Panc1 (cell line): ENCODE measurements around the gene LRRIQ1. TPM values are rescaled to one million over a fixed set of nuclear protein-coding genes. Genes with fewer than 3 reads are reported as not detected.

Source experiments
- ATAC-seq: fragments of 200-7000 bp; cut with Tn5 transposase; 2 replicates; pipeline ENCODE4 v1.9.1; 2020; ENCODE audit warnings: mild to moderate bottlenecking, moderate library complexity
- BruUV-seq: library from RNA; stranded (reverse); fragments of 400-500 nt; replicated peaks from 2 replicates; lab custom pipeline; 2021; lab: Mats Ljungman, UMichigan
- CTCF ChIA-PET: fragments of 300-600 bp; sonication (Branson Sonifier 250); formaldehyde crosslinking; loops from one replicate; lab custom pipeline; 2022; ENCODE audit warnings: antibody characterized with exemption; lab: Charles Lee
- POLR2A ChIA-PET: fragments of 300-600 bp; sonication (Branson Sonifier 250); formaldehyde crosslinking; loops from one replicate; lab custom pipeline; 2022; ENCODE audit warnings: antibody characterized with exemption; lab: Charles Lee
- DNase-seq: peaks from one replicate; pipeline ENCODE4 v3.0.0-alpha.2; 2010; ENCODE audit warnings: low read depth, low spot score
- H3K27ac ChIP-seq: 2 replicates; pipeline ENCODE4 v1.5.1; 2011; ENCODE audit warnings: mild to moderate bottlenecking, low read length, inconsistent platforms
- H3K27me3 ChIP-seq: fragments of 200-500 bp; sonication (Bioruptor generic); 2 replicates; pipeline ENCODE4 v1.6.0; 2014; ENCODE audit warnings: low read length, inconsistent platforms; ENCODE audit not compliant: control insufficient read depth, insufficient read depth
- H3K36me3 ChIP-seq: fragments of 200-500 bp; sonication (Bioruptor generic); 2 replicates; pipeline ENCODE4 v1.5.1; 2014; ENCODE audit warnings: inconsistent platforms, mild to moderate bottlenecking, low read length, moderate library complexity; ENCODE audit not compliant: control insufficient read depth, insufficient read depth
- H3K4me1 ChIP-seq: 2 replicates; pipeline ENCODE4 v1.5.1; 2011; ENCODE audit warnings: inconsistent platforms, mild to moderate bottlenecking, low read length, moderate library complexity; ENCODE audit not compliant: control insufficient read depth, insufficient read depth
- H3K4me3 ChIP-seq, 2 experiments: 2 replicates each; pipeline ENCODE4 v1.5.1; 2011 to 2012; ENCODE audit warnings: low read depth in 2 of 2, low read length in 2 of 2, mild to moderate bottlenecking in 2 of 2, inconsistent platforms in 1 of 2, moderate library complexity in 1 of 2
- H3K9me3 ChIP-seq: fragments of 200-500 bp; sonication (Bioruptor generic); 2 replicates; pipeline ENCODE4 v1.5.1; 2014; ENCODE audit warnings: low read depth, mild to moderate bottlenecking, inconsistent platforms, low read length, moderate library complexity; ENCODE audit not compliant: control insufficient read depth, insufficient read depth
- POLR2AphosphoS5 ChIP-seq: IDR thresholded peaks from 2 replicates; pipeline ENCODE4 v1.6.1; 2012; ENCODE audit warnings: mild to moderate bottlenecking, low read depth, low read length, moderate library complexity
- SIN3A ChIP-seq: IDR thresholded peaks from 2 replicates; pipeline ENCODE4 v1.6.1; 2012; ENCODE audit warnings: low read depth, mild to moderate bottlenecking, low read length, moderate library complexity, borderline replicate concordance; ENCODE audit not compliant: insufficient read depth
- TCF7L2 ChIP-seq: IDR thresholded peaks from 2 replicates; pipeline ENCODE4 v1.6.1; 2011; ENCODE audit warnings: mild to moderate bottlenecking, low read depth, low read length, inconsistent platforms
- in situ Hi-C: cut with HindIII; loops from 2 replicates; pipeline ENCODE4 v1.10.0; 2016; ENCODE audit warnings: low sequenced_read_pairs, low pct_unique_long_range_greater_than_20kb
- intact Hi-C: fragments of 100-400 bp; cut with micrococcal nuclease; formaldehyde crosslinking; loops from one replicate; pipeline ENCODE4 v1.10.0; 2022; ENCODE audit not compliant: unreplicated experiment
- total RNA-seq: library from RNA; stranded (reverse); gene quantifications from one replicate; pipeline ENCODE4 v1.2.1, GENCODE V29; 2021; ENCODE audit not compliant: unreplicated experiment
- TF ChIP-seq, protein P1 (sequence below), 2 experiments: IDR thresholded peaks; 2 replicates each; pipeline ENCODE4 v1.6.1; 2011 to 2012; ENCODE audit warnings: low read depth in 2 of 2, control low read depth in 1 of 2, low read length in 1 of 2, mild to moderate bottlenecking in 1 of 2, moderate library complexity in 1 of 2; ENCODE audit not compliant: insufficient read depth in 1 of 2
- TF ChIP-seq, protein P2 (sequence below): fragments of 450-650 bp; IDR thresholded peaks from 2 replicates; pipeline ENCODE4 v1.5.1; 2017; ENCODE audit warnings: mild to moderate bottlenecking

The LRRIQ1 gene
- total RNA-seq, 1 experiment from 2014 or later = 0.15 TPM

- intact Hi-C loops = no loop called here
- no TSS peak for BruUV-seq
- Histone ChIP-seq H3K4me1 (no peaks in the 10 kb centered on the region), H3K27me3 (no peaks in the 10 kb centered on the region), H3K27ac (no peak overlapping the region), H3K9me3 (no peaks in the 10 kb centered on the region), H3K4me3 (no peak overlapping the region), H3K36me3 (no peaks in the 10 kb centered on the region)
- DNase-seq (no peak), ATAC-seq (no peak)
- in situ Hi-C loops = no loop called here
- TF ChIP-seq, protein P1, sequence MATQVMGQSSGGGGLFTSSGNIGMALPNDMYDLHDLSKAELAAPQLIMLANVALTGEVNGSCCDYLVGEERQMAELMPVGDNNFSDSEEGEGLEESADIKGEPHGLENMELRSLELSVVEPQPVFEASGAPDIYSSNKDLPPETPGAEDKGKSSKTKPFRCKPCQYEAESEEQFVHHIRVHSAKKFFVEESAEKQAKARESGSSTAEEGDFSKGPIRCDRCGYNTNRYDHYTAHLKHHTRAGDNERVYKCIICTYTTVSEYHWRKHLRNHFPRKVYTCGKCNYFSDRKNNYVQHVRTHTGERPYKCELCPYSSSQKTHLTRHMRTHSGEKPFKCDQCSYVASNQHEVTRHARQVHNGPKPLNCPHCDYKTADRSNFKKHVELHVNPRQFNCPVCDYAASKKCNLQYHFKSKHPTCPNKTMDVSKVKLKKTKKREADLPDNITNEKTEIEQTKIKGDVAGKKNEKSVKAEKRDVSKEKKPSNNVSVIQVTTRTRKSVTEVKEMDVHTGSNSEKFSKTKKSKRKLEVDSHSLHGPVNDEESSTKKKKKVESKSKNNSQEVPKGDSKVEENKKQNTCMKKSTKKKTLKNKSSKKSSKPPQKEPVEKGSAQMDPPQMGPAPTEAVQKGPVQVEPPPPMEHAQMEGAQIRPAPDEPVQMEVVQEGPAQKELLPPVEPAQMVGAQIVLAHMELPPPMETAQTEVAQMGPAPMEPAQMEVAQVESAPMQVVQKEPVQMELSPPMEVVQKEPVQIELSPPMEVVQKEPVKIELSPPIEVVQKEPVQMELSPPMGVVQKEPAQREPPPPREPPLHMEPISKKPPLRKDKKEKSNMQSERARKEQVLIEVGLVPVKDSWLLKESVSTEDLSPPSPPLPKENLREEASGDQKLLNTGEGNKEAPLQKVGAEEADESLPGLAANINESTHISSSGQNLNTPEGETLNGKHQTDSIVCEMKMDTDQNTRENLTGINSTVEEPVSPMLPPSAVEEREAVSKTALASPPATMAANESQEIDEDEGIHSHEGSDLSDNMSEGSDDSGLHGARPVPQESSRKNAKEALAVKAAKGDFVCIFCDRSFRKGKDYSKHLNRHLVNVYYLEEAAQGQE (IDR thresholded peaks at IDR 0.05; ENCODE audit: insufficient read depth in 1 of 2, low read depth in 2 of 2, low read length in 1 of 2) = no peak
- TF ChIP-seq POLR2AphosphoS5 (no peak), TCF7L2 (no peak), SIN3A (no peak)
- TF ChIP-seq, protein P2, sequence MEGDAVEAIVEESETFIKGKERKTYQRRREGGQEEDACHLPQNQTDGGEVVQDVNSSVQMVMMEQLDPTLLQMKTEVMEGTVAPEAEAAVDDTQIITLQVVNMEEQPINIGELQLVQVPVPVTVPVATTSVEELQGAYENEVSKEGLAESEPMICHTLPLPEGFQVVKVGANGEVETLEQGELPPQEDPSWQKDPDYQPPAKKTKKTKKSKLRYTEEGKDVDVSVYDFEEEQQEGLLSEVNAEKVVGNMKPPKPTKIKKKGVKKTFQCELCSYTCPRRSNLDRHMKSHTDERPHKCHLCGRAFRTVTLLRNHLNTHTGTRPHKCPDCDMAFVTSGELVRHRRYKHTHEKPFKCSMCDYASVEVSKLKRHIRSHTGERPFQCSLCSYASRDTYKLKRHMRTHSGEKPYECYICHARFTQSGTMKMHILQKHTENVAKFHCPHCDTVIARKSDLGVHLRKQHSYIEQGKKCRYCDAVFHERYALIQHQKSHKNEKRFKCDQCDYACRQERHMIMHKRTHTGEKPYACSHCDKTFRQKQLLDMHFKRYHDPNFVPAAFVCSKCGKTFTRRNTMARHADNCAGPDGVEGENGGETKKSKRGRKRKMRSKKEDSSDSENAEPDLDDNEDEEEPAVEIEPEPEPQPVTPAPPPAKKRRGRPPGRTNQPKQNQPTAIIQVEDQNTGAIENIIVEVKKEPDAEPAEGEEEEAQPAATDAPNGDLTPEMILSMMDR = no peak
- CTCF ChIA-PET = no interaction called here
- POLR2A ChIA-PET = no interaction called here
Measured at GRCh38 chr12:85059594-85059993, 23.4 kb downstream of the LRRIQ1 start.

- TF ChIP-seq POLR2AphosphoS5 = no peak
- TF ChIP-seq SIN3A = no peak
- TF ChIP-seq, protein P1 (IDR thresholded peaks at IDR 0.05; ENCODE audit: insufficient read depth in 1 of 2, low read depth in 2 of 2, low read length in 1 of 2) = no peak
- no peak for TF ChIP-seq TCF7L2
- TF ChIP-seq, protein P2 = no peak
- CTCF ChIA-PET = no interaction called here
Measured at GRCh38 chr12:85060916-85061315, 24.8 kb downstream of the LRRIQ1 start.

More at GRCh38 chr12:85060916-85061315, 24.8 kb downstream of the LRRIQ1 start:
- no TSS peak for BruUV-seq
- Histone ChIP-seq H3K4me1 (no peaks in the 10 kb centered on the region), H3K36me3 (no peaks in the 10 kb centered on the region), H3K27ac (no peak overlapping the region), H3K4me3 (no peak overlapping the region), H3K27me3 (no peaks in the 10 kb centered on the region), H3K9me3 (no peaks in the 10 kb centered on the region)
- POLR2A ChIA-PET = no interaction called here
- intact Hi-C loops = no loop called here
- no peak for ATAC-seq
- DNase-seq = no peak
- in situ Hi-C loops = no loop called here
